Nephron (organoid): ENCODE data around the gene PSME3.
A peak's percentile ranks its signal among the peaks of the same experiment; 100 is the strongest.

Source experiments
- H3K27ac Mint-ChIP-seq, 3 experiments: 2 replicates each; pipeline ENCODE4 v1.8.0; 2020; ENCODE audit warnings: mixed read lengths in 3 of 3, mild to moderate bottlenecking in 2 of 3, moderate library complexity in 1 of 3
- H3K27me3 Mint-ChIP-seq: 2 replicates; pipeline ENCODE4 v1.8.0; 2021; ENCODE audit warnings: low read depth, mild to moderate bottlenecking, moderate library complexity, mixed read lengths
- H3K36me3 Mint-ChIP-seq: 2 replicates; pipeline ENCODE4 v1.8.0; 2020; ENCODE audit warnings: low read depth, mixed read lengths
- H3K4me1 Mint-ChIP-seq: 2 replicates; pipeline ENCODE4 v1.8.0; 2020; ENCODE audit warnings: mixed read lengths
- H3K4me3 Mint-ChIP-seq, 3 experiments: 2 replicates each; pipeline ENCODE4 v1.8.0; 2020; ENCODE audit warnings: mild to moderate bottlenecking in 3 of 3, mixed read lengths in 3 of 3, moderate library complexity in 2 of 3
- H3K9me3 Mint-ChIP-seq: 2 replicates; pipeline ENCODE4 v1.8.0; 2020; ENCODE audit warnings: mixed read lengths
- CTCF ChIP-seq, 3 experiments: fragments of 200-600 bp; sonication (generic); IDR thresholded peaks; one replicate each; pipeline ENCODE4 v1.5.0; 2021; ENCODE audit warnings: antibody characterized with exemption in 3 of 3; ENCODE audit not compliant: unreplicated experiment in 3 of 3

The PSME3 gene

GRCh38 chr17:42821176-42821575, 12.0 kb upstream of the PSME3 start:
- Mint-ChIP-seq H3K4me1 (peaks cover 14% of the 10 kb centered on the region), H3K4me3 (peak overlapping the region; percentile 45 to 80 (median 70)), H3K27me3 (peaks cover 5% of the 10 kb centered on the region), H3K36me3 (peaks cover 37% of the 10 kb centered on the region), H3K9me3 (no peaks in the 10 kb centered on the region), H3K27ac (no peak overlapping the region)
- TF ChIP-seq CTCF (IDR thresholded peaks at IDR 0.05; ENCODE audit: unreplicated experiment in 3 of 3) = no peak

- Mint-ChIP-seq H3K4me1 (peaks cover 13% of the 10 kb centered on the region), H3K27ac (no peak overlapping the region), H3K27me3 (peaks cover 5% of the 10 kb centered on the region), H3K9me3 (no peaks in the 10 kb centered on the region), H3K36me3 (no peaks in the 10 kb centered on the region), H3K4me3 (no peak overlapping the region)
- TF ChIP-seq CTCF (IDR thresholded peaks at IDR 0.05; ENCODE audit: unreplicated experiment in 3 of 3) = no peak
Measured at GRCh38 chr17:42827472-42827871, 5.7 kb upstream of the PSME3 start.

- no peak for TF ChIP-seq CTCF (IDR thresholded peaks at IDR 0.05; ENCODE audit: unreplicated experiment in 3 of 3)
- H3K36me3 Mint-ChIP-seq = peaks cover 10% of the 10 kb centered on the region
- H3K4me1 Mint-ChIP-seq = peaks cover 20% of the 10 kb centered on the region
- H3K4me3 Mint-ChIP-seq = peak overlapping the region; percentile 37 to 67 (median 66)
- no peaks in the 10 kb centered on the region for H3K27me3 Mint-ChIP-seq
- H3K9me3 Mint-ChIP-seq = no peaks in the 10 kb centered on the region
- H3K27ac Mint-ChIP-seq = peak overlapping the region in 1 of 3 experiments; percentile 7
Measured at GRCh38 chr17:42830971-42831370, 2.2 kb upstream of the PSME3 start.

- H3K36me3 Mint-ChIP-seq = peaks cover 17% of the 10 kb centered on the region
- peak overlapping the region; percentile 89 to 98 (median 94) for H3K27ac Mint-ChIP-seq
- peaks cover 20% of the 10 kb centered on the region for H3K4me1 Mint-ChIP-seq
- no peak for TF ChIP-seq CTCF (IDR thresholded peaks at IDR 0.05; ENCODE audit: unreplicated experiment in 3 of 3)
- H3K4me3 Mint-ChIP-seq = peak overlapping the region; percentile 94 to 97 (median 97)
- no peaks in the 10 kb centered on the region for H3K9me3 Mint-ChIP-seq
- H3K27me3 Mint-ChIP-seq = no peaks in the 10 kb centered on the region
Measured at GRCh38 chr17:42832213-42832933, 824 bp upstream of the PSME3 start.

GRCh38 chr17:42833767-42834422, 698 bp downstream of the PSME3 start:
- Mint-ChIP-seq H3K4me3 (peak overlapping the region; percentile 94 to 97 (median 97)), H3K27me3 (no peaks in the 10 kb centered on the region), H3K36me3 (peaks cover 29% of the 10 kb centered on the region), H3K9me3 (no peaks in the 10 kb centered on the region), H3K4me1 (peaks cover 20% of the 10 kb centered on the region), H3K27ac (peak overlapping the region; percentile 89 to 98 (median 94))
- no peak for TF ChIP-seq CTCF (IDR thresholded peaks at IDR 0.05; ENCODE audit: unreplicated experiment in 3 of 3)
